ENCODE measurements around the gene AQP5. TPM values are rescaled to one million over a fixed set of nuclear protein-coding genes. Genes with fewer than 3 reads are reported as not detected.

Gene AQP5
- total and polyA plus RNA-seq, 2 of the 8 experiments (the other 6 are each of a cell fraction or from before 2014, with no cell fraction given), result 2.5 to 3.2 TPM

GRCh38 chr12:49950273-49951251, 11.1 kb upstream of the AQP5 start, which contains the start of gene AQP2 (continued):
- TF ChIP-seq MAFK (IDR thresholded peaks at IDR 0.05; ENCODE audit: low read depth, low read length) (no peak), SRF (IDR thresholded peaks at IDR 0.05; ENCODE audit: low read depth, low read length) (no peak), GABPA (IDR thresholded peaks at IDR 0.05; ENCODE audit: borderline replicate concordance, insufficient read depth, low read length) (no peak), POLR2AphosphoS5 (IDR thresholded peaks at IDR 0.05; ENCODE audit: low read depth, low read length) (no peak), ZNF274 (IDR thresholded peaks at IDR 0.05; ENCODE audit: borderline replicate concordance, extremely low read depth, low read length) (no peak), POU5F1 (IDR thresholded peaks at IDR 0.05; ENCODE audit: low read depth, low read length) (no peak)

All from H1 (cell line).